CD4-positive, CD25-positive, alpha-beta regulatory T cell (primary cell): ENCODE data around the gene CCNG2. TPM values are rescaled to one million over a fixed set of nuclear protein-coding genes. Genes with fewer than 3 reads are reported as not detected.
"Not testable (repeated sequence)": the region's sequence is repeated elsewhere in the genome, so short reads cannot be mapped to it uniquely, and the experiment has no call there.

Experiments
- ATAC-seq, 2 donors: fragments of 150-1000 bp; cut with Tn5 transposase; one replicate each; pipeline ENCODE4 v1.10.0; 2021; ENCODE audit warnings: low read depth in 2 of 2, moderate number of reproducible peaks in 2 of 2, moderate library complexity in 1 of 2
- DNase-seq, 3 donors: peaks; one replicate each; pipeline versions ENCODE4 v3.0.0 to v3.0.0-alpha.2; 2012 to 2022; ENCODE audit warnings: mixed read lengths in 1 of 3
- H3K27ac ChIP-seq: one replicate; pipeline ENCODE4 v1.7.0; 2013; ENCODE audit warnings: mild to moderate bottlenecking, low read length; ENCODE audit not compliant: insufficient read depth, poor library complexity, severe bottlenecking
- H3K27me3 ChIP-seq: one replicate; pipeline ENCODE4 v1.7.0; 2013; ENCODE audit warnings: low read length; ENCODE audit not compliant: control insufficient read depth, insufficient read depth
- H3K36me3 ChIP-seq: one replicate; pipeline ENCODE4 v1.7.0; 2013; ENCODE audit warnings: mild to moderate bottlenecking, low read length, moderate library complexity; ENCODE audit not compliant: control insufficient read depth, insufficient read depth
- H3K4me1 ChIP-seq: 2 replicates; pipeline ENCODE4 v1.7.0; 2013; ENCODE audit warnings: mild to moderate bottlenecking, low read length; ENCODE audit not compliant: insufficient read depth, control insufficient read depth, poor library complexity, severe bottlenecking
- H3K4me3 ChIP-seq: one replicate; pipeline ENCODE4 v1.7.0; 2013; ENCODE audit warnings: low read depth, mild to moderate bottlenecking, low read length, moderate library complexity
- H3K9me3 ChIP-seq, 2 experiments: 1 replicate in 1 of 2; 2 replicates in 1 of 2; pipeline ENCODE4 v1.7.0; 2013; ENCODE audit warnings: low read length in 2 of 2, mild to moderate bottlenecking in 1 of 2, moderate library complexity in 1 of 2; ENCODE audit not compliant: control insufficient read depth in 2 of 2
- H3K27ac Mint-ChIP-seq, 3 donors: one replicate each; pipeline ENCODE4 v1.8.0; 2020 to 2022; ENCODE audit warnings: mild to moderate bottlenecking in 3 of 3, mixed read lengths in 3 of 3, moderate library complexity in 2 of 3
- H3K27me3 Mint-ChIP-seq: one replicate; pipeline ENCODE4 v1.8.0; 2022; ENCODE audit warnings: mild to moderate bottlenecking, mixed read lengths
- H3K36me3 Mint-ChIP-seq: one replicate; pipeline ENCODE4 v1.8.0; 2020; ENCODE audit warnings: mixed read lengths
- H3K4me1 Mint-ChIP-seq, 4 donors: one replicate each; pipeline ENCODE4 v1.8.0; 2020 to 2022; ENCODE audit warnings: mixed read lengths in 4 of 4, mild to moderate bottlenecking in 1 of 4
- H3K4me3 Mint-ChIP-seq, 4 donors: one replicate each; pipeline ENCODE4 v1.8.0; 2020 to 2022; ENCODE audit warnings: mild to moderate bottlenecking in 4 of 4, mixed read lengths in 4 of 4, moderate library complexity in 3 of 4
- H3K9me3 Mint-ChIP-seq, 7 donors: one replicate each; pipeline ENCODE4 v1.8.0; 2020 to 2022; ENCODE audit warnings: mixed read lengths in 7 of 7, mild to moderate bottlenecking in 3 of 7, moderate library complexity in 2 of 7
- polyA plus RNA-seq, 4 donors: library from polyadenylated mRNA; unstranded; fragments of 300-500 nt; fragmentation: Illumina TruSeq; gene quantifications; one replicate each; pipeline ENCODE4 v1.2.3, GENCODE V29; 2021
- total RNA-seq: library from RNA; stranded (reverse); gene quantifications from one replicate; pipeline ENCODE4 v1.2.3, GENCODE V29; 2022

Gene CCNG2
- total and polyA plus RNA-seq, 5 donors from 2014 or later = 35.0 to 80.6 (median 41.1) TPM

- peak overlapping the region; percentile 54 for H3K4me3 ChIP-seq
Observed at GRCh38 chr4:77137448-77137847, 19.6 kb upstream of the CCNG2 start.

GRCh38 chr4:77141964-77142645 lies 14.9 kb upstream of the CCNG2 start:
- ATAC-seq (no peak), DNase-seq (no peak)
- Mint-ChIP-seq H3K36me3 (no peaks in the 10 kb centered on the region), H3K9me3 (peaks cover 0 to 1% (median 0%) of the 10 kb centered on the region in 7 donors), H3K27me3 (no peaks in the 10 kb centered on the region), H3K27ac (peak overlapping the region in 2 of 3 donors; percentile 81), H3K4me1 (peaks cover 20 to 40% (median 27%) of the 10 kb centered on the region in 4 donors), H3K4me3 (peak overlapping the region in 1 of 4 donors; percentile 22)
- H3K27me3 ChIP-seq = no peaks in the 10 kb centered on the region
- no peaks in the 10 kb centered on the region for H3K9me3 ChIP-seq
- H3K36me3 ChIP-seq = no peaks in the 10 kb centered on the region
- peaks cover 24% of the 10 kb centered on the region for H3K4me1 ChIP-seq
- H3K27ac ChIP-seq = no peak overlapping the region
- H3K4me3 ChIP-seq = no peak overlapping the region

More at GRCh38 chr4:77137448-77137847, 19.6 kb upstream of the CCNG2 start:
- not testable (repeated sequence) for H3K27me3 Mint-ChIP-seq, H3K9me3 Mint-ChIP-seq, H3K9me3 ChIP-seq, H3K27ac ChIP-seq, H3K4me1 ChIP-seq, H3K27me3 ChIP-seq, H3K36me3 Mint-ChIP-seq, H3K36me3 ChIP-seq
- DNase-seq = peak in 2 of 3 donors; percentile 30 to 39
- Mint-ChIP-seq H3K4me1 (peaks cover 3 to 16% (median 8%) of the 10 kb centered on the region in 4 donors), H3K27ac (peak overlapping the region in 1 of 3 donors; percentile 59), H3K4me3 (peak overlapping the region in 3 of 4 donors; percentile 27 to 74 (median 29))
- peak; percentile 31 to 73 for ATAC-seq

GRCh38 chr4:77142646-77143028 lies 14.4 kb upstream of the CCNG2 start:
- no peak overlapping the region for H3K4me3 ChIP-seq
- Mint-ChIP-seq H3K27ac (peak overlapping the region in 2 of 3 donors; percentile 81), H3K4me3 (peak overlapping the region in 1 of 4 donors; percentile 22), H3K9me3 (no peaks in the 10 kb centered on the region), H3K4me1 (peaks cover 19 to 43% (median 26%) of the 10 kb centered on the region in 4 donors), H3K36me3 (no peaks in the 10 kb centered on the region), H3K27me3 (no peaks in the 10 kb centered on the region)
- ATAC-seq = no peak
- no peak overlapping the region for H3K27ac ChIP-seq
- no peaks in the 10 kb centered on the region for H3K27me3 ChIP-seq
- H3K4me1 ChIP-seq = peaks cover 25% of the 10 kb centered on the region
- H3K9me3 ChIP-seq = no peaks in the 10 kb centered on the region
- H3K36me3 ChIP-seq = no peaks in the 10 kb centered on the region
- DNase-seq = no peak

GRCh38 chr4:77143091-77143490 lies 13.9 kb upstream of the CCNG2 start:
- DNase-seq = no peak
- Histone ChIP-seq H3K9me3 (no peaks in the 10 kb centered on the region), H3K4me1 (peaks cover 25% of the 10 kb centered on the region), H3K27ac (no peak overlapping the region), H3K4me3 (no peak overlapping the region), H3K36me3 (no peaks in the 10 kb centered on the region), H3K27me3 (no peaks in the 10 kb centered on the region)
- H3K9me3 Mint-ChIP-seq = no peaks in the 10 kb centered on the region
- no peak overlapping the region for H3K4me3 Mint-ChIP-seq
- no peak for ATAC-seq
- H3K4me1 Mint-ChIP-seq = peaks cover 19 to 45% (median 27%) of the 10 kb centered on the region in 4 donors
- H3K27ac Mint-ChIP-seq = no peak overlapping the region
- H3K36me3 Mint-ChIP-seq = no peaks in the 10 kb centered on the region
- no peaks in the 10 kb centered on the region for H3K27me3 Mint-ChIP-seq

- peak overlapping the region; percentile 63 for H3K27ac ChIP-seq
- H3K27me3 ChIP-seq = no peaks in the 10 kb centered on the region
- no peaks in the 10 kb centered on the region for H3K27me3 Mint-ChIP-seq
- no peaks in the 10 kb centered on the region for H3K9me3 ChIP-seq
- H3K36me3 ChIP-seq = no peaks in the 10 kb centered on the region
- H3K36me3 Mint-ChIP-seq = no peaks in the 10 kb centered on the region
- H3K4me1 Mint-ChIP-seq = peaks cover 19 to 47% (median 27%) of the 10 kb centered on the region in 4 donors
- DNase-seq = peak in 1 of 3 donors; percentile 51
- ATAC-seq = peak; percentile 39 to 48
- H3K4me3 ChIP-seq = peak overlapping the region; percentile 43
- H3K4me3 Mint-ChIP-seq = peak overlapping the region in 3 of 4 donors; percentile 8 to 57 (median 17)
- no peaks in the 10 kb centered on the region for H3K9me3 Mint-ChIP-seq
- peak overlapping the region; percentile 85 to 97 (median 90) for H3K27ac Mint-ChIP-seq
- H3K4me1 ChIP-seq = peaks cover 25% of the 10 kb centered on the region
Observed at GRCh38 chr4:77145842-77146185, 11.2 kb upstream of the CCNG2 start.

- Histone ChIP-seq H3K27ac (peak overlapping the region; percentile 63), H3K9me3 (no peaks in the 10 kb centered on the region), H3K27me3 (no peaks in the 10 kb centered on the region), H3K4me3 (peak overlapping the region; percentile 43), H3K36me3 (no peaks in the 10 kb centered on the region), H3K4me1 (peaks cover 25% of the 10 kb centered on the region)
- peaks cover 23 to 49% (median 29%) of the 10 kb centered on the region in 4 donors for H3K4me1 Mint-ChIP-seq
- H3K36me3 Mint-ChIP-seq = no peaks in the 10 kb centered on the region
- peak in 1 of 3 donors; percentile 53 for DNase-seq
- H3K9me3 Mint-ChIP-seq = peaks cover 0 to 1% (median 0%) of the 10 kb centered on the region in 7 donors
- peak overlapping the region; percentile 85 to 97 (median 90) for H3K27ac Mint-ChIP-seq
- ATAC-seq = peak; percentile 78 to 83
- no peaks in the 10 kb centered on the region for H3K27me3 Mint-ChIP-seq
- H3K4me3 Mint-ChIP-seq = peak overlapping the region; percentile 8 to 57 (median 32)
Observed at GRCh38 chr4:77146186-77147078, 10.6 kb upstream of the CCNG2 start.

GRCh38 chr4:77147079-77147782 lies 9.8 kb upstream of the CCNG2 start:
- Histone ChIP-seq H3K4me3 (no peak overlapping the region), H3K36me3 (no peaks in the 10 kb centered on the region)
- no peak for ATAC-seq

More at GRCh38 chr4:77147079-77147782, 9.8 kb upstream of the CCNG2 start:
- no peaks in the 10 kb centered on the region for H3K27me3 Mint-ChIP-seq
- peak overlapping the region; percentile 85 to 97 (median 90) for H3K27ac Mint-ChIP-seq
- H3K36me3 Mint-ChIP-seq = no peaks in the 10 kb centered on the region
- peaks cover 0 to 1% (median 0%) of the 10 kb centered on the region in 7 donors for H3K9me3 Mint-ChIP-seq
- Histone ChIP-seq H3K27me3 (no peaks in the 10 kb centered on the region), H3K27ac (peak overlapping the region; percentile 63), H3K4me1 (peaks cover 29% of the 10 kb centered on the region), H3K9me3 (no peaks in the 10 kb centered on the region)
- peaks cover 23 to 54% (median 33%) of the 10 kb centered on the region in 4 donors for H3K4me1 Mint-ChIP-seq
- H3K4me3 Mint-ChIP-seq = peak overlapping the region in 1 of 4 donors; percentile 8
- DNase-seq = no peak
